Measurements from ENCODE around the gene TAF3.
A peak's percentile ranks its signal among the peaks of the same experiment; 100 is the strongest.
"Not testable (repeated sequence)": the region's sequence is repeated elsewhere in the genome, so short reads cannot be mapped to it uniquely, and the experiment has no call there.

TAF3 gene

GRCh38 chr10:7818295-7819120 is at the start of gene TAF3:
Gene TAF3 (plus strand): TSS chr10:7818505. CDS start chr10:7818710, 205 bp downstream.
- peak; percentile 81 to 83 (median 82) for DNase-seq (ENCODE audit: low read depth in 2 of 3, low spot score in 2 of 3)

GRCh38 chr10:7773845-7774801 is 44.2 kb upstream of the TAF3 start:
- no peak for DNase-seq (ENCODE audit: low read depth in 2 of 3, low spot score in 2 of 3)

- DNase-seq (ENCODE audit: low read depth in 2 of 3, low spot score in 2 of 3): no peak
Observed at GRCh38 chr10:7776777-7777176, 41.5 kb upstream of the TAF3 start.

- DNase-seq (ENCODE audit: low read depth in 2 of 3, low spot score in 2 of 3): not testable (repeated sequence)
Observed at GRCh38 chr10:7782194-7782593, 36.1 kb upstream of the TAF3 start.

GRCh38 chr10:7786430-7786829 is 31.9 kb upstream of the TAF3 start:
- no peak for DNase-seq (ENCODE audit: low read depth in 2 of 3, low spot score in 2 of 3)

- peak in 1 of 3 experiments; percentile 10 for DNase-seq (ENCODE audit: low read depth in 2 of 3, low spot score in 2 of 3)
Observed at GRCh38 chr10:7787150-7787856, 31.0 kb upstream of the TAF3 start.

GRCh38 chr10:7787857-7788638 is 30.3 kb upstream of the TAF3 start, which contains the start of the genes ATP5F1C and KIN:
Gene ATP5F1C (plus strand): TSS chr10:7788177. CDS start chr10:7788208, 31 bp downstream.
Gene KIN (minus strand): TSS chr10:7787993. CDS start chr10:7787933, 60 bp downstream.
- peak; percentile 92 to 96 (median 93) for DNase-seq (ENCODE audit: low read depth in 2 of 3, low spot score in 2 of 3)

- peak in 1 of 3 experiments; percentile 12 for DNase-seq (ENCODE audit: low read depth in 2 of 3, low spot score in 2 of 3)
Observed at GRCh38 chr10:7788639-7789286, 29.5 kb upstream of the TAF3 start.

- DNase-seq (ENCODE audit: low read depth in 2 of 3, low spot score in 2 of 3): no peak
Observed at GRCh38 chr10:7789390-7789789, 28.9 kb upstream of the TAF3 start.

- DNase-seq (ENCODE audit: low read depth in 2 of 3, low spot score in 2 of 3): no peak
Observed at GRCh38 chr10:7792541-7792940, 25.8 kb upstream of the TAF3 start.

GRCh38 chr10:7794251-7795026 is 23.9 kb upstream of the TAF3 start:
- no peak for DNase-seq (ENCODE audit: low read depth in 2 of 3, low spot score in 2 of 3)

GRCh38 chr10:7795605-7796004 is 22.7 kb upstream of the TAF3 start:
- DNase-seq (ENCODE audit: low read depth in 2 of 3, low spot score in 2 of 3): no peak

- no peak for DNase-seq (ENCODE audit: low read depth in 2 of 3, low spot score in 2 of 3)
Observed at GRCh38 chr10:7797582-7797981, 20.7 kb upstream of the TAF3 start.

- DNase-seq (ENCODE audit: low read depth in 2 of 3, low spot score in 2 of 3): no peak
Observed at GRCh38 chr10:7802606-7803005, 15.7 kb upstream of the TAF3 start.

GRCh38 chr10:7804216-7804615 is 14.1 kb upstream of the TAF3 start:
- no peak for DNase-seq (ENCODE audit: low read depth in 2 of 3, low spot score in 2 of 3)

- no peak for DNase-seq (ENCODE audit: low read depth in 2 of 3, low spot score in 2 of 3)
Observed at GRCh38 chr10:7804741-7805140, 13.6 kb upstream of the TAF3 start.

GRCh38 chr10:7808686-7809267 is 9.5 kb upstream of the TAF3 start:
- DNase-seq (ENCODE audit: low read depth in 2 of 3, low spot score in 2 of 3): no peak

- DNase-seq (ENCODE audit: low read depth in 2 of 3, low spot score in 2 of 3): no peak
Observed at GRCh38 chr10:7810443-7810842, 7.9 kb upstream of the TAF3 start.

- no peak for DNase-seq (ENCODE audit: low read depth in 2 of 3, low spot score in 2 of 3)
Observed at GRCh38 chr10:7811000-7811399, 7.3 kb upstream of the TAF3 start.

Data from activated CD8-positive, alpha-beta memory T cell treated with anti-CD3 and anti-CD28 coated beads for 48 hours (primary cell).